Right lobe of liver (tissue), 4 donors: ENCODE results near the gene TOR3A.

Experiments
- CTCF ChIP-seq, 4 donors: fragments of 200-600 bp in 3 of 4; fragments of 450-650 bp in 1 of 4; IDR thresholded peaks; one replicate each; pipeline versions ENCODE4 v1.5.1 to v1.8.0; 2016 to 2022; ENCODE audit warnings: antibody characterized with exemption in 4 of 4, mild to moderate bottlenecking in 2 of 4
- POLR2A ChIP-seq: fragments of 450-650 bp; IDR thresholded peaks from one replicate; pipeline ENCODE4 v1.6.1; 2017; ENCODE audit warnings: antibody characterized with exemption, mild to moderate bottlenecking
- donor health status: DM: no; HTN: no; CAD: no.
- donor health status: DM: no; HTN: no; CAD: no.
- donor health status: DM: no; HTN: yes; CAD: no.

GRCh38 chr1:179128520-179128919 is 46.6 kb downstream of the TOR3A start:
- TF ChIP-seq POLR2A (no peak), CTCF (IDR thresholded peaks at IDR 0.05) (no peak)
